ENCODE data around the gene NPM1.
"Not testable (repeated sequence)": the region's sequence is repeated elsewhere in the genome, so short reads cannot be mapped to it uniquely, and the experiment has no call there.

The NPM1 gene

DNA sequence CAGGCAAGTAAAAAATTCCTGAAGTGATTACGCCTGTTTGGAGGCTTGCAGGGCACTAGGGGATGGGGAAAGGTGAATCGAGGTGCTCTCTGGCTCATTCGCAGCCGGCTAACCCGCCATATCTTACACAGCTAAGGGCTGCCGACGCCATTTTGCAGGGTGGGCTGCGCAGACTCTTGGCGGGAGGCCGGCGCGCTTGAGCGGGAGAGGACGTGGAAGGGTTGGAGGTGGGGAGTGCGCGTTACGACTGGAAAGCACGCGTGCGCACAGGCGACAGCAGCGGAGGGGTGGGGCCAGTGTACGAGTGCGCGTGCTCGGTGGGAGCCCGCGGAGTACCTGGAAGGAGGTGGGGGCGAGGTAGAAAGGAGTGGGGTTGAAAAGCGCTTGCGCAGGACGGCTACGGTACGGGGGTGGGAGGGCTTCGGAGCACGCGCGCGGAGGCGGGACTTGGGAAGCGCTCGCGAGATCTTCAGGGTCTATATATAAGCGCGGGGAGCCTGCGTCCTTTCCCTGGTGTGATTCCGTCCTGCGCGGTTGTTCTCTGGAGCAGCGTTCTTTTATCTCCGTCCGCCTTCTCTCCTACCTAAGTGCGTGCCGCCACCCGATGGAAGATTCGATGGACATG, at the start of gene NPM1:
NPM1 (plus strand) TSS at position 505 of the 625 bp plus-strand sequence; CDS start at position 605, 100 bp downstream.
- Histone ChIP-seq H3K27me3 (replicated peaks; ENCODE audit: control insufficient read depth, insufficient read depth, low read length) (no peaks in the 10 kb centered on the region), H3K9me3 (ENCODE audit: control insufficient read depth, low read length) (no peaks in the 10 kb centered on the region), H3K9ac (ENCODE audit: low read length) (peak within 1 kb of the TSS; percentile 97), H3K36me3 (ENCODE audit: control insufficient read depth, insufficient read depth, low read length, severe bottlenecking) (peaks cover 22% of the 10 kb centered on the region), H3K4me1 (ENCODE audit: control insufficient read depth, insufficient read depth, low read length) (peaks cover 30% of the 10 kb centered on the region), H3K4me3 (ENCODE audit: low read length) (peak within 1 kb of the TSS; percentile 92)
- DNase-seq (ENCODE audit: low read depth): peak; percentile 99

GRCh38 chr5:171340042-171340441, 47.6 kb upstream of the NPM1 start:
- Histone ChIP-seq H3K4me1 (ENCODE audit: control insufficient read depth, insufficient read depth, low read length) (peaks cover 3% of the 10 kb centered on the region), H3K9ac (ENCODE audit: low read length) (no peak overlapping the region), H3K9me3 (ENCODE audit: control insufficient read depth, low read length) (no peaks in the 10 kb centered on the region), H3K4me3 (ENCODE audit: low read length) (no peak overlapping the region), H3K27me3 (replicated peaks; ENCODE audit: control insufficient read depth, insufficient read depth, low read length) (peaks cover 48% of the 10 kb centered on the region), H3K36me3 (ENCODE audit: control insufficient read depth, insufficient read depth, low read length, severe bottlenecking) (no peaks in the 10 kb centered on the region)
- DNase-seq (ENCODE audit: low read depth): no peak

- peaks cover 3% of the 10 kb centered on the region for H3K4me1 ChIP-seq (ENCODE audit: control insufficient read depth, insufficient read depth, low read length)
- DNase-seq (ENCODE audit: low read depth): no peak
- no peaks in the 10 kb centered on the region for H3K36me3 ChIP-seq (ENCODE audit: control insufficient read depth, insufficient read depth, low read length, severe bottlenecking)
- H3K9me3 ChIP-seq (ENCODE audit: control insufficient read depth, low read length): no peaks in the 10 kb centered on the region
- peaks cover 44% of the 10 kb centered on the region for H3K27me3 ChIP-seq (replicated peaks; ENCODE audit: control insufficient read depth, insufficient read depth, low read length)
- no peak overlapping the region for H3K4me3 ChIP-seq (ENCODE audit: low read length)
- no peak overlapping the region for H3K9ac ChIP-seq (ENCODE audit: low read length)
These were observed 47.2 kb upstream of the NPM1 start for GRCh38 chr5:171340491-171340890.

DNA sequence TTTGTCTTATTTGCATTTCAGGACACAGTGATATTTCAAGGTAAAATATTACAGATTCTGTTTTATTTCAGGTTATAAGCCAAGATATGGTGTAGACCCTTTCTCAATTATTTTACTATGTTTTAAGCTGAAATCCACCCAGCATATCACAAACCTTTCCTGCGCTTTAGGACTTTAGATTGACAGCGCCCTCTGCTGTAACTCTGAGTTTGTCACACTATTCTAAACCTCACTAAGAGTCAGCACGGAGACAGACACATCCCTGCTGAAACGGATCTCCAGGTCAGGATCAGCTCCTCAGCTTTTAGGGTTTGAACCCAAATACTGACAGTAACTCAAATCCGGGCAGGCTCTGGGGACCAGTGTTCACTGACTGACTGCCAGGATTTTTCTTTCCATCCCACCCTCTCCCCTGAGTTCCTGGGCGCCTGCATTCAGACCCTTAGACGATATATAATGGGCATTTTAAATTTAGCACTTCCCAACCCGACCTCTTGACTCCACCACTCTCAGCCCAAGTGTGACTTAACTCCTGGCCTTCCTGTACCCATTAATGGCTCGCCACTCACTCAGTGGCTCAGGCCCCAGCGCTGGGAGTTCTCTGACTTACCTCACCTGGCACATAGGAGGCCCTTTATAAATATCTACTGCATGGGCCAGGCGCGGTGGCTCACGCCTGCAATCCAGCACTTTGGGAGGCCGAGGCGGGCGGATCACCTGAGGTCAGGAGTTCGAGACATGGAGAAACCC, 45.1 kb upstream of the NPM1 start:
- H3K4me3 ChIP-seq (ENCODE audit: low read length): no peak overlapping the region
- no peaks in the 10 kb centered on the region for H3K4me1 ChIP-seq (ENCODE audit: control insufficient read depth, insufficient read depth, low read length)
- DNase-seq (ENCODE audit: low read depth): peak; percentile 88

DNA sequence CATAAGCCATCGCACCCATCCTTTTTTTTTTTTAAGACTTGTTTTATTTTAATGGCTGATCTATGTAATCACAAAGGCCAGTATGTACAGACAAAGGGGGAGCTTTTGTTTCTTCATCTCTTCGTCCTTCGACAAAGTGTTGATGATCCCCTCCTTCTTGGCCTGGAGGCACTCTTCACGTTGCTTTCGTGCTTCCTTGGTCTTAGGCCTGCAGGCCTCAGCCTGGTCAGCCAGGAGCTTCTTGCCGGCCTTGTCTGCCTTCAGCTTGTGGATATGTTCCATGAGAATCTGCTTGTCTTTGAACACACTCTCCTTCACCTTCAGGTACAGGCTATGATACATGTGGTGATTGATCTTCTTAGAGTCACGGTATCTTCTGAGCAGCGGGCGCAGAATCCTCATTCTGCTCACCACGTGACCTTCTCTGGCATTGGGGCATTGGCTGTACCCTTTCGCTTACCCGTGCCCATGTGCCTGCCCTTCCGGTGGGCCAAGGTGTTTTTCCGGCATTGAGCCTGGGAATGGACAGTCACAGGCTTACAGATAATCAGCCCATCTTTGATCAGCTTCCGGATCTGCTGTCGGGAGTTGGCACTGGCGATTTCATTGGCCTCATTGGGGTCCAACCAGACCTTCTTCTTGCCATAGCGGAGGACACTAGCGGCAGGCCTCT, 42.6 kb upstream of the NPM1 start:
- Histone ChIP-seq H3K9ac (ENCODE audit: low read length) (no peak overlapping the region), H3K4me3 (ENCODE audit: low read length) (no peak overlapping the region), H3K27me3 (replicated peaks; ENCODE audit: control insufficient read depth, insufficient read depth, low read length) (peaks cover 19% of the 10 kb centered on the region), H3K9me3 (ENCODE audit: control insufficient read depth, low read length) (no peaks in the 10 kb centered on the region), H3K4me1 (ENCODE audit: control insufficient read depth, insufficient read depth, low read length) (no peaks in the 10 kb centered on the region), H3K36me3 (ENCODE audit: control insufficient read depth, insufficient read depth, low read length, severe bottlenecking) (no peaks in the 10 kb centered on the region)
- DNase-seq (ENCODE audit: low read depth): no peak

More for the DNA sequence above, 45.1 kb upstream of the NPM1 start:
- no peaks in the 10 kb centered on the region for H3K36me3 ChIP-seq (ENCODE audit: control insufficient read depth, insufficient read depth, low read length, severe bottlenecking)
- no peaks in the 10 kb centered on the region for H3K9me3 ChIP-seq (ENCODE audit: control insufficient read depth, low read length)
- no peak overlapping the region for H3K9ac ChIP-seq (ENCODE audit: low read length)
- H3K27me3 ChIP-seq (replicated peaks; ENCODE audit: control insufficient read depth, insufficient read depth, low read length): peaks cover 35% of the 10 kb centered on the region

DNA sequence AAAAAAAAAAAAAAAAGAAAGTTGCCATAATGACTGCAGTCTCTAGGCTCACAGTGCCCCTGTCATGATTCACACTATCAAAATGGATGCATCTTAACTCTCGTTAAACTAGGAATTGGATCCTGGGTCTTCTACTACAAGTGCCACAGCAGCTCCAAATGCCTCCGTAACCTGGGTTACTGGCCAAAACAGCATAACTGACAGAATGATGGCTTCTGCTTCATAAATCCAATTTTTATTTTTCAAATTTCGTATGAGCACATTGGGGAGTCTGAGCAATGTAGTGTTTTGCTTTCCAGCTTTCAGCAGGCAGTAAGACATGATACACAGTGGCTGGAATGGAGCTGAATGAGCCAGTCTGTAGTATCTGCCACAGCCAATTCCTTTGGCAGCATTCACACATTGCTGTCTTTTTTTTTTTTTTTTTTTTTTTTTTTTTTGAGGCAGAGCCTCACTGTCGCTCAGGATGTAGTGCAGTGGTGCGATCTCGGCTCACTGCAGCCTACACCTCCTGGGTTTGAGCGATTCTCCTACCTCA, 36.0 kb upstream of the NPM1 start:
- Histone ChIP-seq H3K36me3 (ENCODE audit: control insufficient read depth, insufficient read depth, low read length, severe bottlenecking) (no peaks in the 10 kb centered on the region), H3K4me1 (ENCODE audit: control insufficient read depth, insufficient read depth, low read length) (no peaks in the 10 kb centered on the region), H3K9ac (ENCODE audit: low read length) (no peak overlapping the region), H3K27me3 (replicated peaks; ENCODE audit: control insufficient read depth, insufficient read depth, low read length) (peaks cover 3% of the 10 kb centered on the region), H3K9me3 (ENCODE audit: control insufficient read depth, low read length) (no peaks in the 10 kb centered on the region), H3K4me3 (ENCODE audit: low read length) (no peak overlapping the region)
- DNase-seq (ENCODE audit: low read depth): no peak

DNA sequence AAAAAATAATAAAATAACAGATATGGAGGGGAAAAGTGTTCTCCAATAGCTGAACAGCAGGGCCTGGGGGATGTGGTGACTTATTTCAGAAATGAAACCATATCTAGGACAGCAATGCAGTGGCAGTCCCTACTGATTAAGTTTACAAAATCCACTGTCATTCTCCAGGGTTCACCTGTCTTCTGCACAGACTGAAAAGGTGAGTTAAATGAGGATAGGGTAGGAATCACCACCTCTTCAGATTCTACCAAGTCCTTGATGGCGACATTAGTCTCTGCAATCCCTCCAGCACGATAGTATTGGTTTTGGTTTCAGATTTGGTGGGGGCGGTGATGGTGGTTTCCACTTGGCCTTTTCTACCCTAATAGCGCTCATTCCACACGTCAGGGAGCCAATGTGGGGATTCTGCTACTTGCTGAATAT, 32.3 kb upstream of the NPM1 start:
- Histone ChIP-seq H3K9ac (ENCODE audit: low read length) (no peak overlapping the region), H3K27me3 (replicated peaks; ENCODE audit: control insufficient read depth, insufficient read depth, low read length) (no peaks in the 10 kb centered on the region), H3K4me1 (ENCODE audit: control insufficient read depth, insufficient read depth, low read length) (no peaks in the 10 kb centered on the region), H3K4me3 (ENCODE audit: low read length) (no peak overlapping the region), H3K36me3 (ENCODE audit: control insufficient read depth, insufficient read depth, low read length, severe bottlenecking) (no peaks in the 10 kb centered on the region), H3K9me3 (ENCODE audit: control insufficient read depth, low read length) (no peaks in the 10 kb centered on the region)
- DNase-seq (ENCODE audit: low read depth): no peak

GRCh38 chr5:171357843-171358242, 29.8 kb upstream of the NPM1 start:
- Histone ChIP-seq H3K27me3 (replicated peaks; ENCODE audit: control insufficient read depth, insufficient read depth, low read length) (no peaks in the 10 kb centered on the region), H3K4me3 (ENCODE audit: low read length) (no peak overlapping the region), H3K9ac (ENCODE audit: low read length) (no peak overlapping the region), H3K36me3 (ENCODE audit: control insufficient read depth, insufficient read depth, low read length, severe bottlenecking) (no peaks in the 10 kb centered on the region), H3K4me1 (ENCODE audit: control insufficient read depth, insufficient read depth, low read length) (no peaks in the 10 kb centered on the region), H3K9me3 (ENCODE audit: control insufficient read depth, low read length) (no peaks in the 10 kb centered on the region)
- no peak for DNase-seq (ENCODE audit: low read depth)

DNA sequence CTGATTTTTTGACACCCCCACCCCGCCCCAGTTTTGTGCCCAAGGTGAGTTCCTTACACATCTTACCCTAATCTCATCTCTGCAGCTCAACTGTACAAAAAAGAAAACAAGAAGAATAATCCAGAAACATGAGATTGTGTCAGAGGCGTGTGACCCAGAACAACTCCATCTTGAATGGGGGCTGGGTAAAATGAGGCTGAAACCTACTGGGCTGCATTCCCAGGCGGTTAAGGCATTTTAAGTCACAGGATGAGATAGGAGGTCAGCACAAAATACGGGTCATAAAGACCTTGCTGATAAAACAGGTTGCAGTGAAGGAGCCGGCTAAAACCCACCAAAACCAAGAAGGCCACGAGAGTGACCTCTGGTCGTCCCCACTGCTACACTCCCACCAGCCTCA, 26.5 kb upstream of the NPM1 start:
- H3K9me3 ChIP-seq (ENCODE audit: control insufficient read depth, low read length); DNase-seq (ENCODE audit: low read depth); H3K36me3 ChIP-seq (ENCODE audit: control insufficient read depth, insufficient read depth, low read length, severe bottlenecking); H3K4me3 ChIP-seq (ENCODE audit: low read length); H3K4me1 ChIP-seq (ENCODE audit: control insufficient read depth, insufficient read depth, low read length); H3K9ac ChIP-seq (ENCODE audit: low read length); H3K27me3 ChIP-seq (replicated peaks; ENCODE audit: control insufficient read depth, insufficient read depth, low read length): not testable (repeated sequence)

DNA sequence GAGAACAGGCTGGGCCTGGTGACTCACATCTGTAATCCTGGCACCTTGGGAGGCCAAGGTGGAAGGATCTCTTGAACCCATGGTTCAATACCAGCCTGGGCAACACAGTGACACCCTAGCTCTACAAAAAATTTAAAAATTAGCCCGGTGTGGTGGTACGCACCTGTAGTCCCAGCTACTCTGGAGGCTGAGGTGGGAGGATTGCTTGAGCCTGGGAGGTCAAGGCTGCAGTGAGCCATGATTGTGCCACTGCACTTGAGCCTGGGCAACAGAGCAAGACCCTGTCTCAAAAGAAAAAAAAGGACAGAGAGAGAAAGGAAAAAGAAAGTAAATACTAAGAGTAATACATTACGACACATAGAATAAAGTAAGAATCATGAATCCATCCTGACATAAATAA, 24.4 kb upstream of the NPM1 start:
- not testable (repeated sequence) for H3K4me3 ChIP-seq (ENCODE audit: low read length); H3K36me3 ChIP-seq (ENCODE audit: control insufficient read depth, insufficient read depth, low read length, severe bottlenecking); H3K9me3 ChIP-seq (ENCODE audit: control insufficient read depth, low read length); H3K4me1 ChIP-seq (ENCODE audit: control insufficient read depth, insufficient read depth, low read length); DNase-seq (ENCODE audit: low read depth); H3K9ac ChIP-seq (ENCODE audit: low read length)
- H3K27me3 ChIP-seq (replicated peaks; ENCODE audit: control insufficient read depth, insufficient read depth, low read length): peaks cover 18% of the 10 kb centered on the region

DNA sequence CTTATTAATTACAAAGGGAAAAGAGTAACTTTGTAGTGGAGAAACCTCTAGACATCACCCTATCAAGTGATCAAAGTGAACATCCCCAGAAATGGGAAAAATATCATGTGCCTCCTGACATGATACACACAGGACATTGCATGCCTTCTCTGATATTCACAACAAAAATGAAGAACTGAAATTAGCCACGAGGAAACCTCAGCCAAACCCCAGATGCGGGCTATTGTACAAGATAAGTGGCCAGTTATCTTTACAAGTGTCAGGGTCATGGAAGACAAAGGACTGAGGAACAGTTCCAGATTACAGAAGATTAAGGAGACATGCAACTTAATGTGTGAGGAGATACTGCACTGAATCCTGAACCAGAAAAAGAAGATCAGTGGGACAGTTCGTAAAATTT, 23.8 kb upstream of the NPM1 start:
- Histone ChIP-seq H3K27me3 (replicated peaks; ENCODE audit: control insufficient read depth, insufficient read depth, low read length) (peaks cover 18% of the 10 kb centered on the region), H3K9me3 (ENCODE audit: control insufficient read depth, low read length) (no peaks in the 10 kb centered on the region), H3K4me1 (ENCODE audit: control insufficient read depth, insufficient read depth, low read length) (no peaks in the 10 kb centered on the region), H3K9ac (ENCODE audit: low read length) (no peak overlapping the region), H3K36me3 (ENCODE audit: control insufficient read depth, insufficient read depth, low read length, severe bottlenecking) (no peaks in the 10 kb centered on the region), H3K4me3 (ENCODE audit: low read length) (no peak overlapping the region)
- DNase-seq (ENCODE audit: low read depth): no peak

Data from adipocyte (in vitro differentiated cells).